Astrocyte (in vitro differentiated cells and primary cell): ENCODE measurements around the gene COX10. TPM values are rescaled to one million over a fixed set of nuclear protein-coding genes. Genes with fewer than 3 reads are reported as not detected.

ENCODE experiments used
- DNase-seq: peaks from one replicate; pipeline ENCODE4 v3.0.0-alpha.2; 2010; ENCODE audit warnings: low read depth
- FAIRE-seq: peaks from 2 replicates; lab custom pipeline; 2011; peaks lifted over from hg19 to GRCh38; lab: Jason Lieb, UNC
- H2AFZ ChIP-seq: 2 replicates; pipeline ENCODE4 v1.6.0; 2012; ENCODE audit warnings: low read depth, low read length, inconsistent platforms
- H3K27ac ChIP-seq: 2 replicates; pipeline ENCODE4 v1.5.1; 2011; ENCODE audit warnings: low read depth, low read length, inconsistent platforms
- H3K27me3 ChIP-seq: 2 replicates; pipeline ENCODE4 v1.6.0; 2011; ENCODE audit warnings: low read length, inconsistent platforms; ENCODE audit not compliant: insufficient read depth
- H3K36me3 ChIP-seq: 2 replicates; pipeline ENCODE4 v1.5.1; 2011; ENCODE audit warnings: low read length, inconsistent platforms; ENCODE audit not compliant: insufficient read depth
- H3K4me1 ChIP-seq: 2 replicates; pipeline ENCODE4 v1.5.1; 2011; ENCODE audit warnings: low read length, inconsistent platforms; ENCODE audit not compliant: insufficient read depth
- H3K4me2 ChIP-seq: 2 replicates; pipeline ENCODE4 v1.6.0; 2012; ENCODE audit warnings: low read length, inconsistent platforms
- H3K4me3 ChIP-seq: 2 replicates; pipeline ENCODE4 v1.5.1; 2011; ENCODE audit warnings: low read depth, mild to moderate bottlenecking, low read length, inconsistent platforms; ENCODE audit not compliant: insufficient read depth
- H3K79me2 ChIP-seq: 2 replicates; pipeline ENCODE4 v1.6.0; 2012; ENCODE audit warnings: mild to moderate bottlenecking, low read length, inconsistent platforms; ENCODE audit not compliant: insufficient read depth
- H3K9ac ChIP-seq: 2 replicates; pipeline ENCODE4 v1.6.0; 2012; ENCODE audit warnings: mild to moderate bottlenecking, low read length, inconsistent platforms
- H3K9me3 ChIP-seq: 2 replicates; pipeline ENCODE4 v1.5.1; 2012; ENCODE audit warnings: low read depth, mild to moderate bottlenecking, low read length, inconsistent platforms; ENCODE audit not compliant: insufficient read depth
- H4K20me1 ChIP-seq: 2 replicates; pipeline ENCODE4 v1.6.0; 2012; ENCODE audit warnings: low read length, inconsistent platforms; ENCODE audit not compliant: insufficient read depth
- H3K27ac Mint-ChIP-seq: one replicate; pipeline ENCODE4 v1.8.0; 2021; ENCODE audit warnings: mild to moderate bottlenecking, mixed read lengths; ENCODE audit not compliant: unreplicated experiment
- H3K27me3 Mint-ChIP-seq: one replicate; pipeline ENCODE4 v1.8.0; 2021; ENCODE audit warnings: low read depth, mixed read lengths; ENCODE audit not compliant: unreplicated experiment
- H3K36me3 Mint-ChIP-seq: one replicate; pipeline ENCODE4 v1.8.0; 2021; ENCODE audit warnings: low read depth, mixed read lengths; ENCODE audit not compliant: unreplicated experiment
- H3K4me1 Mint-ChIP-seq: one replicate; pipeline ENCODE4 v1.8.0; 2021; ENCODE audit warnings: low read depth, mixed read lengths; ENCODE audit not compliant: unreplicated experiment
- H3K4me3 Mint-ChIP-seq: one replicate; pipeline ENCODE4 v1.8.0; 2021; ENCODE audit warnings: mild to moderate bottlenecking, moderate library complexity, mixed read lengths; ENCODE audit not compliant: unreplicated experiment
- H3K9me3 Mint-ChIP-seq: one replicate; pipeline ENCODE4 v1.8.0; 2021; ENCODE audit warnings: mild to moderate bottlenecking, mixed read lengths; ENCODE audit not compliant: unreplicated experiment
- CTCF ChIP-seq: IDR thresholded peaks from 2 replicates; pipeline ENCODE4 v1.5.1; 2011; ENCODE audit warnings: low read depth, mild to moderate bottlenecking, inconsistent platforms, low read length, moderate library complexity; ENCODE audit not compliant: insufficient read depth
- EZH2 ChIP-seq: IDR thresholded peaks from 2 replicates; pipeline ENCODE4 v1.6.1; 2012; ENCODE audit warnings: mild to moderate bottlenecking, low read length, inconsistent platforms; ENCODE audit not compliant: insufficient read depth
- total RNA-seq: library from RNA; stranded (reverse); gene quantifications from 2 replicates; pipeline ENCODE4 v1.2.1, GENCODE V29; 2021

Gene COX10
- total RNA-seq, 1 donor from 2014 or later: 16.4 TPM

DNA sequence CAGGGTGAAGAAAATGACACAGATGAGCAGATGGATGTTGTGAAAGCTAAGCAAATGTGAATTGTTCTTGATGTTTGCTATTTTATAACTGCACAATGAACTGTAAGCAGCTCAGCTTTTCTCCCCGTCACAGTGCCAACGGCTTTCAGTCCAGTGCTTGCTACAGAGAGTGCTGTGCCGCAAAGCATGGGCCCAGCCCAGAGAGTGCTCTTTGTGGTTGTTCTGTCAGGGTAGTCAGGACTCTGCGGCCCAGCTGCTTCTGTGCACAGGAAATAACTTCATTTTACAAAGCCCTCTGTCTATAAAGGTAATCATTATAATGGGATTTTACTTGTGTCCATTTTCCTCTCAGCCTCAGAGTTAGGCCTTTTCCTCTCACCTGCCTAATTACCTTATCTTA lies 128.3 kb downstream of the COX10 start:
- no peak overlapping the region for H3K27ac Mint-ChIP-seq
- TF ChIP-seq EZH2 (no peak), CTCF (no peak)
- no peak overlapping the region for H2AFZ ChIP-seq
- H3K9me3 ChIP-seq: no peaks in the 10 kb centered on the region
- DNase-seq: no peak
- H4K20me1 ChIP-seq: peaks cover 6% of the 10 kb centered on the region
- no peak overlapping the region for H3K4me3 ChIP-seq
- H3K4me1 Mint-ChIP-seq: peaks cover 5% of the 10 kb centered on the region
- H3K4me2 ChIP-seq: no peak overlapping the region
- no peaks in the 10 kb centered on the region for H3K9me3 Mint-ChIP-seq
- no peaks in the 10 kb centered on the region for H3K79me2 ChIP-seq
- H3K4me1 ChIP-seq: no peaks in the 10 kb centered on the region
- no peak for FAIRE-seq
- H3K27me3 Mint-ChIP-seq: no peaks in the 10 kb centered on the region
- H3K27me3 ChIP-seq: no peaks in the 10 kb centered on the region
- H3K9ac ChIP-seq: no peak overlapping the region
- no peaks in the 10 kb centered on the region for H3K36me3 ChIP-seq
- no peak overlapping the region for H3K27ac ChIP-seq
- H3K4me3 Mint-ChIP-seq: no peak overlapping the region
- H3K36me3 Mint-ChIP-seq: peaks cover 13% of the 10 kb centered on the region

DNA sequence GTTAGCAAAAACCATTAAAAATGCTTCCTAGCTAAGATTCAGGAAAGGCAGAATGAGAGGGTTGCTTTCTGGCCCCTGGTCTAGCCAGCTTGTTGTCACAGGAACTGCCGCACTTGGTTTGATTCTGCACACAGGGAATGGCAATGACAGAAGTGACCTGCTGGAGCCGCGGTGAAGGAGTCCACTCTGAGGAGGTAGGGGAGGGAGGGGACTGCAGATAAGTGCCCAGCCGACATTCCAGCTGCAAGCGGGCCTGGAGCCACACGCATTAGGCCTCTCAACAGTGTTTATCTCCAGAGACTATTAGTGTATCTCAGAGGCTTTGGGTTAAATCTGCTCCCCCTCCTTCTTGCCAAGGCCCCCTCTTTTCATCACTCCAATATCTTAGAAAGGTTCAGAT lies 128.7 kb downstream of the COX10 start:
- Histone ChIP-seq H3K9me3 (no peaks in the 10 kb centered on the region), H3K27me3 (no peaks in the 10 kb centered on the region), H3K36me3 (no peaks in the 10 kb centered on the region), H3K4me3 (no peak overlapping the region), H3K79me2 (no peaks in the 10 kb centered on the region), H3K4me1 (no peaks in the 10 kb centered on the region), H3K9ac (no peak overlapping the region), H3K27ac (no peak overlapping the region), H4K20me1 (peaks cover 6% of the 10 kb centered on the region), H2AFZ (no peak overlapping the region), H3K4me2 (no peak overlapping the region)
- Mint-ChIP-seq H3K27ac (no peak overlapping the region), H3K4me1 (peaks cover 5% of the 10 kb centered on the region), H3K9me3 (no peaks in the 10 kb centered on the region), H3K36me3 (peaks cover 14% of the 10 kb centered on the region), H3K4me3 (no peak overlapping the region), H3K27me3 (no peaks in the 10 kb centered on the region)
- DNase-seq (no peak), FAIRE-seq (no peak)
- no peak for TF ChIP-seq CTCF
- TF ChIP-seq EZH2: no peak

DNA sequence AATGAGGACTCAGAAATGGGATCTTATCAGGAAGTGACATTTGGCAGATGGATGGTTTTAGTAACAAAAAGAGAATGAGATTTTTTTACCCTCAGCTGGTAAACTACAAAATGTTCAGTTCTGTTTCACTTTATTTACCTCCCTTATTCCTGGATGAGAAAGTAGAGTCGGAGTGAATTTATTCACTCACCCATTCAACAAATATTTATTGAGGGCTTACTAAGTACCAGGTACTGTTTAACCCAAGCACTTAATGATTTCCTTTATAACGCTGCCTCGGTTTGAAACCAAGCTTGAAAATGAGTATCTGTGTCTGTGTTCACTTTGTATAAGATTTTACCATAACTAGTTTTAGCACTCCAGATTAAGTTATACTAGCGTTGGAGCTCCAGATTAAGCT lies 129.3 kb downstream of the COX10 start:
- Histone ChIP-seq H3K27ac (no peak overlapping the region), H3K4me1 (no peaks in the 10 kb centered on the region), H3K36me3 (no peaks in the 10 kb centered on the region), H3K9ac (no peak overlapping the region), H3K9me3 (no peaks in the 10 kb centered on the region), H3K4me2 (no peak overlapping the region), H3K4me3 (no peak overlapping the region), H4K20me1 (peaks cover 6% of the 10 kb centered on the region), H2AFZ (no peak overlapping the region), H3K27me3 (no peaks in the 10 kb centered on the region), H3K79me2 (no peaks in the 10 kb centered on the region)
- Mint-ChIP-seq H3K4me3 (no peak overlapping the region), H3K27ac (no peak overlapping the region), H3K27me3 (no peaks in the 10 kb centered on the region), H3K36me3 (peaks cover 14% of the 10 kb centered on the region), H3K4me1 (peaks cover 5% of the 10 kb centered on the region), H3K9me3 (no peaks in the 10 kb centered on the region)
- TF ChIP-seq CTCF (no peak), EZH2 (no peak)
- DNase-seq (no peak), FAIRE-seq (no peak)
